ENCODE data around the gene BPGM.

DNA sequence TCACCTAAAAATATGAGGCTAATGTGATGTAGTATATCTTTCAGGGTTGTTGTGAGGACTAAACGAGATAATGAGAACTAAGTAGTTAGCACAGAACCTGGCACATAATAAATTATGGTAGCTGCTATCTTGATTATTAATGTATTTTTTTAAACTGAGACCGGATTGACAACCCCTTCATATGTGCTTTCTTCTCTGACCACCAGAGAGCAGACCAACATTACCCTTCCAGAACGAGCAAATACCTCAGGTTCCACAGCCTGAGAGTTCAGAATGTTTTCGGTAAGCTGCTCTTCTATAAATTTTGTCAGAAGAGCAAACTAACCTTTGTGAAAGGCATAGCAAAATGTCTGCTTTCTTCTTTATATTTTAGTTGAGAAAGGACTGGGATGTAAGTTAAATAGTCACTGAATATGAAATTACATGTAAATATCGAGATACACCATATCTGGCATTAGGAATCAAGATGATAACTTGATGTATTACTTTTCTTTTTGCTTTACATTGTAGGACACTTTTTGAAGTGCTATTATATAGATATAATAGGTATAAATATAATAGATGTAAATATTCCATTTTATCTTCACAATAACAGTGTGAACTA, 13.6 kb upstream of the BPGM start:
- TF ChIP-seq, protein P1, sequence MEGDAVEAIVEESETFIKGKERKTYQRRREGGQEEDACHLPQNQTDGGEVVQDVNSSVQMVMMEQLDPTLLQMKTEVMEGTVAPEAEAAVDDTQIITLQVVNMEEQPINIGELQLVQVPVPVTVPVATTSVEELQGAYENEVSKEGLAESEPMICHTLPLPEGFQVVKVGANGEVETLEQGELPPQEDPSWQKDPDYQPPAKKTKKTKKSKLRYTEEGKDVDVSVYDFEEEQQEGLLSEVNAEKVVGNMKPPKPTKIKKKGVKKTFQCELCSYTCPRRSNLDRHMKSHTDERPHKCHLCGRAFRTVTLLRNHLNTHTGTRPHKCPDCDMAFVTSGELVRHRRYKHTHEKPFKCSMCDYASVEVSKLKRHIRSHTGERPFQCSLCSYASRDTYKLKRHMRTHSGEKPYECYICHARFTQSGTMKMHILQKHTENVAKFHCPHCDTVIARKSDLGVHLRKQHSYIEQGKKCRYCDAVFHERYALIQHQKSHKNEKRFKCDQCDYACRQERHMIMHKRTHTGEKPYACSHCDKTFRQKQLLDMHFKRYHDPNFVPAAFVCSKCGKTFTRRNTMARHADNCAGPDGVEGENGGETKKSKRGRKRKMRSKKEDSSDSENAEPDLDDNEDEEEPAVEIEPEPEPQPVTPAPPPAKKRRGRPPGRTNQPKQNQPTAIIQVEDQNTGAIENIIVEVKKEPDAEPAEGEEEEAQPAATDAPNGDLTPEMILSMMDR (IDR thresholded peaks at IDR 0.05) = peak in 1 of 4 experiments; percentile 15
- no peak for TF ChIP-seq EP300 (IDR thresholded peaks at IDR 0.05)
- TF ChIP-seq POLR2AphosphoS5 (IDR thresholded peaks at IDR 0.05) = no peak
